ENCODE data around the gene ENPP6.
"Not testable (repeated sequence)": the region's sequence is repeated elsewhere in the genome, so short reads cannot be mapped to it uniquely, and the experiment has no call there.

ENPP6 gene

DNA sequence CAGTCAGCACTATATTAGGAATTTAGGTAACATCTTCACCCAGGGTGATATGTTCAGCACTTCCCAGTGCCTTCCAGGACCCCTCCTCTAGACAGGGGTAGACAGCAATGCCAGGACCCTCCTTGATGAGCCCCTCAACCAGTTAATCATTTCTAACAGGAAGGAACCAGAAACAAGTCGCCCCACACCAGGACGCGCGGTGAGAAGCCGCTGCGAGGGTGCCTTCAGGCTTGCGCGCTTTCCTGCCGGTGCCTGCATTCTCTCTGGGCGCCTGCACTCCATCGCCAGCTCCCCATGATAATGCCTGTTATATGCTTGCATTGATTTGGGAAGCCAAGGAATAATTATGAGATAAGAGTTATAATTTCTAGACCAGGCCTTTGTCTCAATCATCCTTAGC lies 116.0 kb downstream of the ENPP6 start:
- no peak for DNase-seq

DNA sequence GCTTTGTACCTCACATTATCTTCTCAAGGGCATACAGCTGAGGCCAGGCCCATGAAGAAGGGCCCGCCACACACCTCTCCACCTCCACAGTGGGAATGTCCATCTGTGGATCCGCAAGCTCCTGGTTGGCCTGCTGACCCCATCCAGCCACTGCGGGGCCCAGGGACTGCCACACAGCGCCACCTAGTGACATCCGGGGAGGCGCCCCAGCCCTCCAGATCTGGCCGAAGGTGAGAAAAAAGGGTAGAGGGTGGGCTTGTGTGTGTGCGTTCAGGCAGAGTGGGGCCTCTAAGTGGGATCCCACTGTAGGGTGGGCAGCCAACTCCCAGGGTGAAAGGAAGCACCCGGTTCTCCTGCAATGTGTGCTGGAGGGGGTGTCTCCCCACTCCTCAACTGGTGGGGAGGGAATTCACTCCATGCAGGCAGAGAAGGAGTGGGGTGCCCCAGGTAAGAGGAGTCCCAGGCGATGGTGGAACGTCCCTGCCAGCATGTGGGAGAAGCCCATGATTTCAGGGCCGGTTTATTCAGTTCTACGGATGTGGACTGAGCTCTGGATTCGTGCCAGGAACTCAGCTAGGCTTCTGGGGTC lies 117.3 kb downstream of the ENPP6 start:
- DNase-seq = peak; percentile 49

DNA sequence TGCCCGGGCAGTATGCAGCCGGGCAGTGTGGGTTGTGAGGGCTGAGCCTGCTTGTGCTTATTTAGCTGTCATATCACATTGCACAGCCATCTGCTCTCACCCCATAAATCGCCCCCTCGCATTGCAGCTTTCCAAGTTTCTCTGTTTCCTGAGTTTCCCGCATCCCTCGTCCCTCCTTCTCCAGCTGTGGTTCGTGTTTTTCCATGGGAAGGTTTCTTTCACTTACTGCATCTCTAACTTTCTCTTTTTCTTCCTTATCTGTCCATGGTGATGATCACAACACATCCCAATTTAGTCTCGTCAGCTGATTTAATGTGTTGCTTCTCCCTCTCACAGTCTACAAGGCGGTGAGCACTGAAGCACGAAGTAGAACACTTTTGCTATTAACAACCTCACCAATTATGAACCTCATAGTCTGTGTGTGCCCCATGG lies 118.1 kb downstream of the ENPP6 start:
- no peak for DNase-seq

DNA sequence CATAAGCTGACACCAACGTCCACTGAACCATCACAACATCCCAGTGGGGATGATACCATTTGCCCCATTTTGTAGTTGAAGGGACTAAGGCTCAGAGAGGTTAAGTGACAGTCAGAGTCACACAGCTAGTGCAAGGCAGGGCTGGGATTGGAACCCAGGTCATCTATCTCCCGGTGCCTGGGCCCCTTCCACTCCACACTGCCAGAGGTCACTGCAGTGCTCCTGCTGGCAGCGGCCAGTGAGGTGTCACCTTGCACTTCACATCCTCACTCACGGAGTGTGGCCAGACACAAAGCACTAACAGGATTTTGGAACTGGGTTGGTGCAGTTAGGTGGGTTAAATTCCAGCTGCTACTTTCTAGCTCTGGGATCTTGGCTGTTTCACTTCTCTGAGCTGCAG lies 118.7 kb downstream of the ENPP6 start:
- no peak for DNase-seq

DNA sequence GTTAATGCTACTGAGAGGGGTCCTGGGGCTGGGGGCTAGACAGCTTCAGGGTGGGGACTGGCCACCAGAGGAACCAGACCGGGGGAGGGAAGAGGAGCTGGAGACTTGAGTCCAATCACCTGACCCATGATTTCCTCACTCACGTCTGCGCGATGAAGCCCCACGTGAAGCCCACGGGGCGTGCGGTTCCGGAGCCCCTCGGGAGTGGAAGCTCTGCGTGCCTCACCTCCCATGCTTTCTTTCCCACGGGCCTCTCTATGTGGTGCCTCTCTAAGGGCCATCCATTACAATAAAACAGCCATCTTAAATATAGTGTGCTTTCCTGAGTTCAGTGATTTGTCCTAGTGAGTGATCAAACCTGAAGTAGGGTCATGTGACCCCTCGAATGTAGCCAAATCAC lies 119.9 kb downstream of the ENPP6 start:
- no peak for DNase-seq

DNA sequence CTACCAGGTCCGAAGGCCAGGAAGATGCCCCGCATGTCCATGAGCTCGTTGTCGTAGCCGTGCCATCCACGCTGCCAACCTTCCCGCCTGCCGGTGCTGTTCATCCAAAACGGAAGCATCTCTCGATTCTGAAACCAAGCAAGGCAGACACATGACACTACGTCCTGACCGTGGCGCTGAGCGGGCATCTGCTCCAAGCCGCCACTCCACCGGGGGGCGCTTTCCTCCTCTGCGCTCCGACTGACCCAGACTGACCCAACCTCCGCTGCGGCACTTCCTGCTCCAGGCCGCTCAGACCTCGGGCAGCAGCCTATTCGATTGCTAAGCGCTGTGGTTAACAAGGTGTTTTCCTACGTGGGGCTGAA lies 120.5 kb downstream of the ENPP6 start:
- DNase-seq = peak; percentile 34

DNA sequence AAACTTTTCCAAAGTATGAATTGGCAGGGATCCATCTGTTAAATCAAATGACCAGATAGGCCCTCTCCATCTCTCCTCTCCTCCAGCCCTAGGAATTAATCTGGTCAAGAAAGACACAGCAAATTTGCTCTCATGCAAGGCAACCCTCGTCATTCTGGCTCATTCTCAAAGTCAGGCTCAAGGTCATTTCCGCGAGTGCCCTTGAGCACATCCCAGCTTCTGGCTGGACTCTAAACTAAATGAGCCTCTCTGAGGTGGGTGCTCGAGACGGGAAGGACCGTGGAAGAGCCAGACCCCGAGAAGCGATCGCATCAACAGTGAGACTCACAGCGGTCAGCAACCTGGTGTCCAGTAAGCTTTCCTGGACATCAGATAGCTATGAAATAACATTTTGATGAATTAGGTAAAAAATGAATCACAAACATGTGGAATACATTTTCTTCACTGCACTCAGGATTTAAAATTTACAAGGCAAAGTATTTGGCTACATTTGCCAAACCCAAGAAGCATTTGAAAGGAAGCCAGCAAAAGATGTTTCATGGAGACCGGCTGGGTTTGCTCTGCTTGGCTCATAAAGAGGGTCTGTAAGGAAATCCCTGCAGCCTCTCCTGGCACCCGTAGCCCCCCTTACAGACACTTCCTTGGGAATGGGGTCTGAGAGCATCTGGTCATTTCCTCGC lies 121.0 kb downstream of the ENPP6 start:
- no peak for DNase-seq

DNA sequence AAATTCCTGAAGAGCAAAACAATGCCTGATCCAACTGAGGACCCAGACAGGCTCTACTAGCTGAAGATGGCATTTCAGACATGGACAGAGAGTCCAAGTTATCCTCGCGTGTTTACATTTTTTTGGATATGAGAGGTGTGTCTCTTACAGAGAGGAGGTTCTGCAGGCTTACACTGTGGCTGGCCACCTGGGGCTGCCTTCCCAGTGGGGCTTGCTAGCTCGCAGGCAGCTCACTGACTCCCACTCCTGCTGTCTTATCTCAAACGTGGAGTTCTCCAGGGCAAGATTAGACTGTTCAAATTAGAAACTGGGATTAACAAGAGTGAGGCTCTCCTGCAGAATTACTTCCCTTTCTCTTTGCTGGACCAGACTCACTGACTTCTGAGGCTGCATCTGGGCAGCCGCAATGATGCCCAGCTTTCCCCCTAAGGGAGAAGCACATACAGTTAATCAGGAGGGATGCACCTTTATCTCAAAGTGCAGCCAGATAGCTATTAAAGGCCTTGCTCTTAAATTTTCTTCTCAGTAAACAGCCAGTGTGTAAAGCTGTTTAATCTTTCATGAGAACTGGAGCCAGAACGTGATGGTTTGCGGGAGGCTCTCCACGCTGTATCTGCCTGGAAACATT lies 123.0 kb downstream of the ENPP6 start:
- no peak for DNase-seq

DNA sequence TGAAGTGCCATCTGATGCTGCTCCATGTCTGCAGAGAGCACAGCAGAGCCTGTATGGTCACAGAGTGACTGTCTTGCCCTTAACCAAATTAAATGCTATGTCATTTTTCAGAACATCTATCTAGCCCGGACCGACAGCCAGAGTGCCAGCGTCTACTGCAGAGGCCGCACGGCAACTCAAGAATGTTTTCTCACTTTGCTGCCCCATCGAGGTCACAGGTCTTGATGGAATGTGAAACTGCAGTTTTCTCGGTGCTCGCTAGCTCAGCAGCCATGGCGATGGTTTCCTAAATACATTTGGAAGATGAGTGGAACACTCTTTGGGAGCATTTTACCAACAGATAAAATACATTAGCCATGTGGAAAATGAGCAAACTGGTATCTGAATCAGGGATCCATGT lies 125.7 kb downstream of the ENPP6 start:
- DNase-seq = no peak

DNA sequence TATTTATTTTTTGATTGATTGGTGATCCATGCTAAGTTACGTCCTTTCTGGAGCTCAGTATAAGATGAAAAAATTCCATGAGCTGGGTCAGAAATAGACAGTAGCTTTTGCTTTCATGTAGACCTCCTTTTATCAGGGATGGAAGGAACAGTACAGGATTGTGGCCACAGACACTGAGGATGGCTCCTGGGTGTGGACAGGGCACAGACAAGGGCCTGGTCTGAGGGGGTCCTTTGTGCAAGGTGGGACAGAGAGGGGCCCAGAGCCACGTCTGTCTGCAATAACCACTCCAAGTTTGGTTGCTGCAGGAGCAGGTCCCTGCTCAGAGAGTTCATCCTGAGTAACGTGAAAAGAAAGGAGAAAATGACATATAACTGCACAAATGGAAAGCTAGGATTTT lies 127.1 kb downstream of the ENPP6 start:
- DNase-seq = no peak

DNA sequence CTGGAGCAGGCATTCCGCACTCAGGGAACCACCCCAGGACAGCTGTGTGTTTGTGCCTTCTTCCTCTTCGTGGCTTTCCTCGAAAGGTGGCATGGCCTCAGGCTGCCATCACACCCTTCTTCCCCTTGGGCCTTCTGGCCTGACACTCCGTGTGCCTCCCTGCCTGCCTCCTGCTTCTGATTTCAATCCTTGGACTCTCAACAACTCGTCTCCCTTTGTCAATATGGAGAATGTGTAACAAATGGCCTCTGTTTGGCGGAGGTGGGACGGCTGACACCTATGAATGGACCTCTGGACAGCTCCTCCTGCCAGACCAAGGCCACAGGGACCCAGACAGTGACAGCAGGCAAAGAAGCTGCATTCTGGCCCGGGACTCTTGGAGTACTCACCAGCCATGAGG lies 137.0 kb downstream of the ENPP6 start:
- no peak for DNase-seq

DNA sequence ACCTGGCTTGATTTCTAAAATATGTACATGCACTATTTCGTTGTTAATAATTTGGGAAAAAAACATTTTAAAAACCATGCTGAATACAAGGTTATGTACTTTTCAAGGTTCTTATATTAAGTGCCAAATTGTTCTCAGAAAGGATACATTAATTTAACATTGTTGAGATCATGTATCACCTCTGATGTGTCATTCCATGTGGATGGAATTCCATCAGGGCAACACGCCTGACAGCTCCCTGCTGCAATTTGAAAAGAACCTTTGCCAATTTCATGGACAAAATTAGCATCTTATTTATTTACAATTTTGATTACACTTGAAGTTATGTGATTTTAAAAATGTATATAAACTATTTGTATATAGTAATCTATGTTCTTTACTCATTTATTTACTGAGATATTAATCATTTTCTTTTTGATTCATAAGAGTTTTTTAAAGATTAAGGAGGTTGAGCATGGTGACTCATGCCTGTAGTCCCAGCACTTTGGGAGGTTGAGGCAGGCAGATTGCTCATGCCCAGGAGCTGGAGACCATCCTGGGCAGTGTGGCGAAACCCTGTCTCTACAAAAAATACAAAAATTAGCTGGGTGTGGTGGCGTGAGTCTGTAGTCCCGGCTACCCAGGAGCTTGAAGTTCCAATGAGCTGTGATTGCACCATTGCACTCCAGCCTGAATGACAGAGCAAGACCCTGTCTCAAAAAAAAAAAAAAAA lies 142.8 kb downstream of the ENPP6 start:
- DNase-seq = no peak

DNA sequence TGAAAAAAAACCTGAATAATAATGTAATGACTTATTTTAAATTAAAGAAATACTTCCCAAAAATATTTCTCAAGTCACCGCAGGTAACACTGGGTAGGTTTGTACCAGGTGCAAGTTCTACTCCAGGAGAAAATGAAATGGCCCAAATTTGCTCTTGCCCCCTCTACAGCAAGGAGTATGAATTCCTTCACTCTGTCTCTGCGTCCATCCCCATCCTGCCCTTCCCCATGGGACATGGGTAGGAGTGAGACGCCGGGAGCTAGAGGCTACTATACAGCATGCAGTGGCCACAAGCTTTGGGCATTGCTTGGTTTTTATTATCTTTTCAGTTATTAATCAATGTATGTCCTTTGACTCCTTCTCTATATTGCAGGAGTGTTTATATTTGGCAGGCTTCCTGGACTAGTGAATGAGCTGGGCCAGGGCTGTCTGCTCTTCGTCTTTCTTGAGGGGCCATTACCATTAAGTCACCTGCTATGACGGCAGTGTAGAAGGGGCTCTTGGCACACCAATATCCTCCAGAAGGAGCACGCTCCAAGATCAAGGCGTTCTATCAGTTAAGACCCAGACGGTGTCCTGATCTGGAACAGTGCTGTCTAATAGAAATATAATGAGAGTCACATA lies 149.6 kb downstream of the ENPP6 start:
- DNase-seq = no peak

DNA sequence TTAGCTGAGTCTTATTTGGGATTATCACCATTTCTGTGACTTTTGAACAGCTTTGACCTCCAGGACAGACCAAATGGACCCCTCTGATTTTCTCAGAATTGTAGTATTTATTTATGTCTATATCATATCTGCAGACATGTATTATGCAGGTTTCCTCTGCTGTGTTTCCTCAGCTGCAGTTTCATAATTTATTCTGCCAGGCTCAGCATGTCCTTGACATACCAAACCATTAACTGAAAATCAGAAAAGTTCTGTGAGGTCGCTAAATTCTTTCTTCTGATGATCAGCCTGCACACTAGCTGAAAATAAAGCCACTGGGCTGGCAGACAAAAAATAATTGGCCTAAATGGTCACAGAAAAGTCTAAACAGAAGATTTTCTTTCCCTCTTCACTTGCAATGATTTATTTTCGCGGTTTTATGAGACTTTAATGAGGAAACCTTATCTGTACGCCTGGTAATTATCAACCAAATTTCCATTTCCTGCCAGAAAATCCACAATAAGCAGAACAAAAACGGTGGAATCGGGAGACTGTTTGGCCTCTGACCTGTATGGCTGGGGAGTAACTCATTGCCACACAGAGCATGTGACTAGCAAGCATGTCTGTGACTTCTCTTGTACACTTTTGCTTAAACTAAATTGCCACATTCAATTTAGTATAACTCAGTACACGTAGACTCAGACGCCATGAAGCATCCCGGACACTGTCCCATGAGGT lies 150.9 kb downstream of the ENPP6 start:
- no peak for DNase-seq

DNA sequence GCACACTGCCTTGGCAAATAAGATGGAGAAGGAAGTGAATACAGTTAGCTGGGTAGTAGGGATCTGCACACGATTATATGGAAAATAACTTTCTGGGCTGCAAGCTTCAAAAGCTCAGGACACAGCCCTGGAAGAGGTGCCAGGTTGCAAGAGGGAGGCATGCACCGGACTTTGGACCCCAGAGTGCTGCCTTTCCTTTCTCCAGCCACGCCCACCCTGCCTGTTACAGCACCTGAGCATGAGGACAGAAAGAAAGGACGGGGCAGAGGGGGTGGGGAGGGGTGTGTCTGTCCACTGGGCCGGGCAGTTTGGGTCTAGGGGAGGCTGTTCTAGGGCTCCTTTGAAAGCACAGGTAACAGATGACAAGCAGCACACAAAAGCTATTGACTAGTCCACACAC lies 152.8 kb downstream of the ENPP6 start:
- no peak for DNase-seq

DNA sequence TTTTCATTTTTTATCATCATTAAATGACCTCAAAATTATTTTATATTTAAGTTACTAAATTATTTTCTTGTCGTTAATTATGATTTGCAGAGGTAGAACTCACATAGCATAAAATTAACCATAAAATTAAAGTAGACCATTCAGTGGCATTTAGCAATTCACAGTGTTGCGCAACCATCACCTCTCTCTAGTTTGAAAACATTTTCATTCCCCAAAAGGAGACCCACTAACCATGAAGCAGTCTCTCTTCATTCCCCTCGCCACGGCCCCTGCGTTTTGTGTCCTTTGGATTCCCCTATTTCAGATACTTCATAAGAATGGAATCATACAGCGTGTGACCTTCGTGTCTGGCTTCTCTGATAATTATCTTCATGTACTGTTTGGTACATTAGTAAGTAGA lies 154.9 kb downstream of the ENPP6 start:
- DNase-seq = no peak

DNA sequence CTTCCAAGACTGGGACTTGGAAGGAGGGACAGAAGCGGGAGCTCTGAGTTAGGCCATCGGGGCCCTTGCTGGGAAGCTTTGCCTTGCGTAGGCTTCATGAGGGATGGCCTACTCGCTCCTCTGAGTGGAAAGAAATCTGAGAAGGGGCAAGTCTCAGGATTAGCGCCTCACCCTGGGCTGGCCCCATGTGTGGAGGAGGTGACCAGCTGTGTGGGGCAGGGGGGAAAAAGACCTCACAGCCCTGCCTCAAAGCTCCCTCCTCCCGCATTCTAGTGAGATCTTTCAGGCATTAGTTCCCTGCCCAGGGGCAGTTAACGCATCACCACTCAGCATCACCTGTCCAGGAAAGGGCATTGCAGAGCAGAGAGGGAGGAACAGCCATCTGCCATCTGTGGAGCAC lies 156.1 kb downstream of the ENPP6 start:
- DNase-seq = no peak

DNA sequence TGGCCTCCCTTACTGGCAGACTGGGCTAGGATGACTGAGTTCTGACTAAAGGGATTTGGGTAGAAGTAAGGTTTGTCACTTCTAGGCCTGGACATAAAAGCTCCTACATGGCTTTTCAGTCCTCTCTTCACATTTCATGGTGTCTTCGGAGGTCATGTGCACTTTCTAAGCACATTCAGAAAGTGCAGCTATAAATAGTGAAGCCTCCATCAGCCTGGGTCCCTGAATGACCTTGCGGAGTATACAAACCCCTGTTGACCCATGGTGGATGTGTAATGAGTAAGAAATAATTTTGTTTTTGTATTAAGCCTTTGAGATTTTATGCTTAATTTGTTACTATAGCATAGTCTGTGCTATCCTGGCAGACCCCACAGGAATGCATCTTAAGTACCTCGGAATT lies 158.6 kb downstream of the ENPP6 start:
- no peak for DNase-seq

DNA sequence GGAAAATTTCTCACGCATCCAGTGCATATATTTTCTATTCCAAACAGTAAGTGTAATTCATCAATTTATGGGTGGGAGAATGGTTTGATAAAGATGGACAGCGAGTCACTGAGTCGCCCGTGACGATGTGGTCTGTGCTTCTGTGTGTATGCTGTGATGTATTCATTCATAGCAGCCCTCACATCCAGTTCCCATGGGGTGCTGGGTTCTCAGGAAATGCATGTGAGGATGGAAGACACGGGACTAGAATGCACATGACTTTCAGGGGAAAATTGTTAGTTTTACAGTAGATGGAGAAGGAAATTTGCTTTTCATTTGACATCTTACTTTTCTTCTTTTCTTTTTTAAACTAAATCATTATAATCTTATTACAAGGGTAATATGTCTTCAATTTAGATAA lies 159.6 kb downstream of the ENPP6 start:
- no peak for DNase-seq

DNA sequence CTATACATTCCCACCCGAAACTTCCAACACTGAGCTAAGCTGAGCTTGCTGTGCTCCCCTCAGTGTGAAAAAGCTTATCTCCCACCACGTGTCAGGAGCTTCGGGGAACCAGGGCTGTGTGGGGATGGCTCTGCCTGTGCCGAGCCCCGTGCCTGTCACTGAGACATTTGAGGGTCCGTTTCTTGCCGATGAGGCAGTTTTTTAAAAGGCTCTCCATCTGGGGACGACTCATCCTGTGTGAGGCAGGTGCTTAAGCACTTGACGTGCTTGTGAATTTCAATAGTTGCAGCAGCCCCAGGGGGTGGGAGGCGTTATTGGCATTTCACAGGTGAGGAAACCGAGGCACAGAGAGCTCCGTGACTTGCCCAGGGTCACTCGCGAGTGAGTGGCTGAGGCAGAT lies 160.8 kb downstream of the ENPP6 start:
- no peak for DNase-seq

DNA sequence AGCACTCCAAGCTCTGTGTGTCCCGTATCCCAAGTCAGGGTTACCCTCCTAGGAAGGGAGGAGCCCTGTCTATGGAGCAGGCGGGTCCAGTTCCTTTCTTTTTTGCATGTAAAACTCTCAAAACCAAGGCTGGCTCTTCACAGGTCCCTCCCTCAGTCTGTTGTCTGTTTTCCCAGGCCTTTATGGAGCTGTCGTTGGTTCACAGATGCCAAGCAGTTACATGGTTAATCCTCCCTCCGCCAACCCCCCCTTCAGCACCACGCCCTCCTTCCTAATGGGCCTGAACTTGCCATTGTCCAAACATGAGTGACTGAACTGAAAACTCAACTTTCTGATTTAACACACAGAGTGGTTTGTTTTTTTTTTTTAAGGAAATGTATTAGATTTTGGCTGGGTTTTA lies 164.2 kb downstream of the ENPP6 start:
- no peak for DNase-seq

DNA sequence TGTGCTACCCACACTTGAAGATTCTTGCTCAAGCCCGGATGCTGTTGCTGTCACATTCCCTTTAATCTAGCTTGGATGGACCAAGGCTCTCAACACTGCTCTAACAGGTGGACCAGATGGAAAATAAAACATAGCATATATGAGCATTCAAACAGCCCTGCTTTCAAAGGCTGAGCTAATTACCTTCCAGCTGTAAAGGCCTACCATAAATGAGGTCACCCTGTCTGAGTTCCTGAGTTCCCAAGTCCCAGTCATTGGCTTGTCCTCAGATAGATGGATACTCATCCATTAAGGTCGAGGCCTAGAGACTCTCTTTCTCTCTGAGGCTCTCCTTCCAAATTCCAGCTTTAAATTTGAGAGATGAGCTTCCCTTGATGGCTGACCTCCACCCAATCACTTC lies 165.1 kb downstream of the ENPP6 start:
- no peak for DNase-seq

DNA sequence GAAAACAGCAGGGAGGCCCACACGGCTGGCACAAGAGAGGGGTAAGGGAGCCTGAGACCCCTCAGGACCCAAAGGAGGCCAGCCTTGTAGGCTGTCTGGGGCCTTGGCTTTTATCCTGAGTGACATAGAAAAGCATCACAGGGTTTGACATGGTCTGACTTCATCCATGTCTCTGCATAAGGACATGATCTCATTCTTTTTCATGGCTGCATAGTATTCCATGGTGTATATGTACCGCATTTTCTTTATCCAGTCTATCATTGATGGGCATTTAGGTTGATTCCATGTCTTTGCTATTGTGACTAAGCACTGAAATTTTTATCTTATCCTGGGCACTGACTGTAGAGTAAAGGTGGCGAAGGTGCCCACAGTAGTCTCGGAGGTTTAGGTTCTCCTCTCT lies 166.4 kb downstream of the ENPP6 start:
- not testable (repeated sequence) for DNase-seq
